ENCODE measurements around the gene CCDC148. TPM values are rescaled to one million over a fixed set of nuclear protein-coding genes. Genes with fewer than 3 reads are reported as not detected.

The CCDC148 gene
- total RNA-seq, 1 experiment from 2014 or later, result 2.1 TPM

DNA sequence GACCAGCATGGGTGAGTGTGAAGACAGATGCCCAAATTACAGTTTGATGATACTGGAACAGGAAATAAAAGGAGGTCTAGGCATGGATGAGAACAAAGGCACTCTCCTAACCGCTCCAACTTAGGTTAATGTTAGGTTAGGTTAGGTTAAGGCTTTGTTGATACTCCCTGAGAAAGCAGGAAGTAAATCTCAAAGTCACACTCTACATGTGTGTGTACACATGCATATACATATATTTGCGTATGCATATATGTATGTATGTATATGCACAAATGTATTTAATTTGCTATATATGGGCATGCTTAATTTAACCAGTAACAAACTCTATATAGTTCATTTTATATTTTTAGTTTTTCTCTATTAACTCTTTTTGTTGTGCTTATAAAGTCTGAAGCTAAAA, 215.6 kb downstream of the CCDC148 start (continued):
- TF ChIP-seq, protein P1, sequence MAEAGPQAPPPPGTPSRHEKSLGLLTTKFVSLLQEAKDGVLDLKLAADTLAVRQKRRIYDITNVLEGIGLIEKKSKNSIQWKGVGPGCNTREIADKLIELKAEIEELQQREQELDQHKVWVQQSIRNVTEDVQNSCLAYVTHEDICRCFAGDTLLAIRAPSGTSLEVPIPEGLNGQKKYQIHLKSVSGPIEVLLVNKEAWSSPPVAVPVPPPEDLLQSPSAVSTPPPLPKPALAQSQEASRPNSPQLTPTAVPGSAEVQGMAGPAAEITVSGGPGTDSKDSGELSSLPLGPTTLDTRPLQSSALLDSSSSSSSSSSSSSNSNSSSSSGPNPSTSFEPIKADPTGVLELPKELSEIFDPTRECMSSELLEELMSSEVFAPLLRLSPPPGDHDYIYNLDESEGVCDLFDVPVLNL (CRISPR knock-in tag; IDR thresholded peaks at IDR 0.05; ENCODE audit: borderline replicate concordance, low read depth), result no peak
- TF ChIP-seq, protein P2, sequence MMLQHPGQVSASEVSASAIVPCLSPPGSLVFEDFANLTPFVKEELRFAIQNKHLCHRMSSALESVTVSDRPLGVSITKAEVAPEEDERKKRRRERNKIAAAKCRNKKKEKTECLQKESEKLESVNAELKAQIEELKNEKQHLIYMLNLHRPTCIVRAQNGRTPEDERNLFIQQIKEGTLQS (CRISPR knock-in tag; conservative IDR thresholded peaks at IDR 0.05), result no peak
- TF ChIP-seq, protein P3, sequence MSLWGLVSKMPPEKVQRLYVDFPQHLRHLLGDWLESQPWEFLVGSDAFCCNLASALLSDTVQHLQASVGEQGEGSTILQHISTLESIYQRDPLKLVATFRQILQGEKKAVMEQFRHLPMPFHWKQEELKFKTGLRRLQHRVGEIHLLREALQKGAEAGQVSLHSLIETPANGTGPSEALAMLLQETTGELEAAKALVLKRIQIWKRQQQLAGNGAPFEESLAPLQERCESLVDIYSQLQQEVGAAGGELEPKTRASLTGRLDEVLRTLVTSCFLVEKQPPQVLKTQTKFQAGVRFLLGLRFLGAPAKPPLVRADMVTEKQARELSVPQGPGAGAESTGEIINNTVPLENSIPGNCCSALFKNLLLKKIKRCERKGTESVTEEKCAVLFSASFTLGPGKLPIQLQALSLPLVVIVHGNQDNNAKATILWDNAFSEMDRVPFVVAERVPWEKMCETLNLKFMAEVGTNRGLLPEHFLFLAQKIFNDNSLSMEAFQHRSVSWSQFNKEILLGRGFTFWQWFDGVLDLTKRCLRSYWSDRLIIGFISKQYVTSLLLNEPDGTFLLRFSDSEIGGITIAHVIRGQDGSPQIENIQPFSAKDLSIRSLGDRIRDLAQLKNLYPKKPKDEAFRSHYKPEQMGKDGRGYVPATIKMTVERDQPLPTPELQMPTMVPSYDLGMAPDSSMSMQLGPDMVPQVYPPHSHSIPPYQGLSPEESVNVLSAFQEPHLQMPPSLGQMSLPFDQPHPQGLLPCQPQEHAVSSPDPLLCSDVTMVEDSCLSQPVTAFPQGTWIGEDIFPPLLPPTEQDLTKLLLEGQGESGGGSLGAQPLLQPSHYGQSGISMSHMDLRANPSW (CRISPR knock-in tag; conservative IDR thresholded peaks at IDR 0.05; ENCODE audit: low read depth), result no peak

DNA sequence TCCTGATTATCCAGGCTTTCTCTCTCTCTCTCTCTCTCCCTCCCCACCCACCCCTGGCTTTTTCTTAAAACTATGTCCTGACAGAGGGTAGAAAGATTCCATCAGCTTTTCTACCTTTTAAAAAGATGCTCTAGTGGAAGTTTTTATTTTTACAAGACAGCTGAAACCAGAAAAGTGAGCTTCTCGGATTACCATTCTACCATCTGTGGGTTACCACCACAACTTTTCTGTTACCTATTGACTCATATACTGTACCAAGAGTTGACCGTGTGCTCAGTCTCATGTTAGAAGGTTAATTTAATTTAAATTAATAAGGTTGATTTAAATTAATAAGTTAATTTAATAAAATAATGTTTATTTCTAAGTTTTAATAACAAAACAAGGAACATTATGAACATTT, 217.3 kb downstream of the CCDC148 start:
- Mint-ChIP-seq H3K36me3 (no peaks in the 10 kb centered on the region), H3K9me3 (no peaks in the 10 kb centered on the region), H3K4me1 (peaks cover 35% of the 10 kb centered on the region), H3K27me3 (ENCODE audit: low read depth) (peaks cover 21% of the 10 kb centered on the region), H3K4me3 (no peak overlapping the region), H3K27ac (no peak overlapping the region)
- ATAC-seq, result no peak
- no peak for DNase-seq (ENCODE audit: low spot score)
- CTCF ChIA-PET, result no interaction called here
- POLR2A ChIA-PET, result no interaction called here
- TF ChIP-seq IRF1 (CRISPR knock-in tag; IDR thresholded peaks at IDR 0.05) (no peak), ZNF425 (CRISPR knock-in tag; conservative IDR thresholded peaks at IDR 0.05) (no peak), MAX (CRISPR knock-in tag; IDR thresholded peaks at IDR 0.05) (no peak), ATF1 (CRISPR knock-in tag; IDR thresholded peaks at IDR 0.05) (no peak), ZNF671 (CRISPR knock-in tag; IDR thresholded peaks at IDR 0.05) (no peak), NR2C2 (CRISPR knock-in tag; IDR thresholded peaks at IDR 0.05) (no peak), SOX15 (CRISPR knock-in tag; IDR thresholded peaks at IDR 0.05) (no peak), ELF4 (CRISPR knock-in tag; IDR thresholded peaks at IDR 0.05; ENCODE audit: low read depth) (no peak), ARID4B (CRISPR knock-in tag; IDR thresholded peaks at IDR 0.05; ENCODE audit: borderline replicate concordance) (no peak), ZNF121 (CRISPR knock-in tag; IDR thresholded peaks at IDR 0.05) (no peak)
- TF ChIP-seq, protein P4, sequence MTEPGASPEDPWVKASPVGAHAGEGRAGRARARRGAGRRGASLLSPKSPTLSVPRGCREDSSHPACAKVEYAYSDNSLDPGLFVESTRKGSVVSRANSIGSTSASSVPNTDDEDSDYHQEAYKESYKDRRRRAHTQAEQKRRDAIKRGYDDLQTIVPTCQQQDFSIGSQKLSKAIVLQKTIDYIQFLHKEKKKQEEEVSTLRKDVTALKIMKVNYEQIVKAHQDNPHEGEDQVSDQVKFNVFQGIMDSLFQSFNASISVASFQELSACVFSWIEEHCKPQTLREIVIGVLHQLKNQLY (CRISPR knock-in tag; IDR thresholded peaks at IDR 0.05), result no peak
- TF ChIP-seq, protein P3 (CRISPR knock-in tag; conservative IDR thresholded peaks at IDR 0.05; ENCODE audit: low read depth), result no peak
- TF ChIP-seq, protein P5, sequence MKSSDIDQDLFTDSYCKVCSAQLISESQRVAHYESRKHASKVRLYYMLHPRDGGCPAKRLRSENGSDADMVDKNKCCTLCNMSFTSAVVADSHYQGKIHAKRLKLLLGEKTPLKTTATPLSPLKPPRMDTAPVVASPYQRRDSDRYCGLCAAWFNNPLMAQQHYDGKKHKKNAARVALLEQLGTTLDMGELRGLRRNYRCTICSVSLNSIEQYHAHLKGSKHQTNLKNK (CRISPR knock-in tag; IDR thresholded peaks at IDR 0.05), result no peak
- TF ChIP-seq, protein P6, sequence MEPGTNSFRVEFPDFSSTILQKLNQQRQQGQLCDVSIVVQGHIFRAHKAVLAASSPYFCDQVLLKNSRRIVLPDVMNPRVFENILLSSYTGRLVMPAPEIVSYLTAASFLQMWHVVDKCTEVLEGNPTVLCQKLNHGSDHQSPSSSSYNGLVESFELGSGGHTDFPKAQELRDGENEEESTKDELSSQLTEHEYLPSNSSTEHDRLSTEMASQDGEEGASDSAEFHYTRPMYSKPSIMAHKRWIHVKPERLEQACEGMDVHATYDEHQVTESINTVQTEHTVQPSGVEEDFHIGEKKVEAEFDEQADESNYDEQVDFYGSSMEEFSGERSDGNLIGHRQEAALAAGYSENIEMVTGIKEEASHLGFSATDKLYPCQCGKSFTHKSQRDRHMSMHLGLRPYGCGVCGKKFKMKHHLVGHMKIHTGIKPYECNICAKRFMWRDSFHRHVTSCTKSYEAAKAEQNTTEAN (CRISPR knock-in tag; IDR thresholded peaks at IDR 0.05), result no peak
